GM06990 (cell line): ENCODE measurements around the gene TXLNA.

Source experiments
- DNase-seq: peaks from one replicate; pipeline ENCODE4 v3.0.0-alpha.2; 2011; ENCODE audit not compliant: insufficient read length; ENCODE audit errors: extremely low read depth
- H3K27me3 ChIP-seq: replicated peaks from 2 replicates; pipeline ENCODE4 v1.6.0; 2011; ENCODE audit warnings: low read length; ENCODE audit not compliant: control insufficient read depth, insufficient read depth
- H3K36me3 ChIP-seq: 2 replicates; pipeline ENCODE4 v1.5.1; 2011; ENCODE audit warnings: low read length; ENCODE audit not compliant: control insufficient read depth, insufficient read depth
- H3K4me3 ChIP-seq: replicated peaks from 2 replicates; pipeline ENCODE4 v1.5.1; 2011; ENCODE audit warnings: low read depth, mild to moderate bottlenecking, control low read depth, low read length
- TF ChIP-seq, protein P1 (sequence below): IDR thresholded peaks from 2 replicates; pipeline ENCODE4 v1.5.1; 2011; ENCODE audit warnings: low read length, control low read depth, mild to moderate bottlenecking, inconsistent platforms; ENCODE audit not compliant: insufficient read depth, poor library complexity, severe bottlenecking

The TXLNA gene

DNA sequence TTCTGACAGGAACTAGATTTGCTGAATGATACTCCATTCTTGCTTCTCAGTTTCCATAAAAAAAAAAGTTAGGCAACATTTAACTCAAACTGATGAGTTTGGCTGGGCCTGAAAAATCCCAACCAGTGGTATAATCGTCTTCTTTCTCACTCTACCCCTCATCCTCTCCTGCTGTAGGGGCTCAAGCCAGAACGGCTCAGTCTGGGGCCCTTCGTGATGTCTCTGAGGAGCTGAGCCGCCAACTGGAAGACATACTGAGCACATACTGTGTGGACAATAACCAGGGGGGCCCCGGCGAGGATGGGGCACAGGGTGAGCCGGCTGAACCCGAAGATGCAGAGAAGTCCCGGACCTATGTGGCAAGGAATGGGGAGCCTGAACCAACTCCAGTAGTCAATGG is 1.6 kb downstream of the TXLNA start:
- Histone ChIP-seq H3K4me3 (peak overlapping the region; percentile 87), H3K36me3 (peaks cover 7% of the 10 kb centered on the region), H3K27me3 (no peaks in the 10 kb centered on the region)
- DNase-seq = no peak
- TF ChIP-seq, protein P1, sequence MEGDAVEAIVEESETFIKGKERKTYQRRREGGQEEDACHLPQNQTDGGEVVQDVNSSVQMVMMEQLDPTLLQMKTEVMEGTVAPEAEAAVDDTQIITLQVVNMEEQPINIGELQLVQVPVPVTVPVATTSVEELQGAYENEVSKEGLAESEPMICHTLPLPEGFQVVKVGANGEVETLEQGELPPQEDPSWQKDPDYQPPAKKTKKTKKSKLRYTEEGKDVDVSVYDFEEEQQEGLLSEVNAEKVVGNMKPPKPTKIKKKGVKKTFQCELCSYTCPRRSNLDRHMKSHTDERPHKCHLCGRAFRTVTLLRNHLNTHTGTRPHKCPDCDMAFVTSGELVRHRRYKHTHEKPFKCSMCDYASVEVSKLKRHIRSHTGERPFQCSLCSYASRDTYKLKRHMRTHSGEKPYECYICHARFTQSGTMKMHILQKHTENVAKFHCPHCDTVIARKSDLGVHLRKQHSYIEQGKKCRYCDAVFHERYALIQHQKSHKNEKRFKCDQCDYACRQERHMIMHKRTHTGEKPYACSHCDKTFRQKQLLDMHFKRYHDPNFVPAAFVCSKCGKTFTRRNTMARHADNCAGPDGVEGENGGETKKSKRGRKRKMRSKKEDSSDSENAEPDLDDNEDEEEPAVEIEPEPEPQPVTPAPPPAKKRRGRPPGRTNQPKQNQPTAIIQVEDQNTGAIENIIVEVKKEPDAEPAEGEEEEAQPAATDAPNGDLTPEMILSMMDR = no peak

DNA sequence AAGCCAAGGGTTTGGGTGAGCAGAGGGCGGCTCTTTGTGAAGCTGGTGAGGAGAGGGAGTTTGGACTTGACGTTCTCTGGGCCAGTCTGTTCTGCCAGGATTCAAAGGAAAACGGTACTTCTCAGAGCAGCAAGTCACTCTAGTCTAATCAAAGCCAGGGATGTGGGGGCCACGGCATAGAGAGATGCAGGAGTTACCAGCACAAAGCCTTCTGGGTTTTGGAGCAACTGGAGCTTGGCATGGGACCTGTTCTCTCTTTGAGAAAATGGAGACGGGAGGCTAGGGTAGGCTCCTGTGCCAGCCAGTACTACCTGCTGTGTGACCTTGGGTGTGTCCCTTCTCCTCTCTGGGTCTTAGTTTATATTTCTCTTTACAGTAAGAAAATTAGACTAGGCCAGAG is 2.1 kb downstream of the TXLNA start:
- Histone ChIP-seq H3K27me3 (no peaks in the 10 kb centered on the region), H3K36me3 (peaks cover 8% of the 10 kb centered on the region), H3K4me3 (peak overlapping the region; percentile 87)
- no peak for DNase-seq
- TF ChIP-seq, protein P1 = no peak

DNA sequence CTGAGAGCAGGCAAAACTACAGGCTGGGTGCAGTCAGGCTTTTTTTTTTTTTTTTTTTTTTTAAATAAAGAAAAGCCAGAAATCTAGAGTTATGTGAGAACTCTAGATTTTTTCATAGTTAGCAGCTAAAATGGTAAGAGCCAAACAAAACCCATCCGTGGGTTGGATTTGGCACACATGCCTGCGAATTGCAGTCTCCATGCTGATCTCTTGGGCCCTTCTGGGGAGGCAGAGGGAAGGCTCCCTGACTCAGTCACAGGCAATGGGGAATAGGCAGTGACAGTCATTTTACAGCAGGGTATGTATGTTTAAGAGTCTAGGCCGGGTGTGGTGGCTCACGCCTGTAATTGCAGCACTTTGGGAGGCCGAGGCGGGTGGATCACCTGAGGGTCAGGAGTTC is 2.6 kb downstream of the TXLNA start:
- peaks cover 9% of the 10 kb centered on the region for H3K36me3 ChIP-seq
- no peaks in the 10 kb centered on the region for H3K27me3 ChIP-seq
- TF ChIP-seq, protein P1 = no peak
- no peak for DNase-seq
- H3K4me3 ChIP-seq = peak overlapping the region; percentile 87

DNA sequence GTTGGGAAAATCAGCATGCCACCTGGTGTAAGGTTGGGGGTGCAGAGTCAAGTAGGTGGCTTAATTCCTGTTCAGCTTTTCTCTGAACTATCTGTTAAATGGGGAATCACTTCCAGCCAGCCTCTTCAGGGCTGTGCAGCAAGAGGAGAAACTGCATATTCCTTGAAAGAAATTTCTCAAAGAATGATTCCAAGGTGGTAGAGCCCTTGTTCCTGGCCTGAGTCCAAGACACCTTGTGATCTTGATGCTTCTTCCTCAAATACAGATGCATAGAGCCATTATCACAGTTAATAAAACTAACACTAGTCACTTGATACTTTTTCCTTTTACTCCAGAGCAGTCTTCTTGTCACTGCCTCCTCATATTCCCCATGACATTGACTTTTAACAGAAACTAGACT is 5.2 kb downstream of the TXLNA start:
- peaks cover 26% of the 10 kb centered on the region for H3K36me3 ChIP-seq
- TF ChIP-seq, protein P1 = no peak
- H3K4me3 ChIP-seq = no peak overlapping the region
- H3K27me3 ChIP-seq = no peaks in the 10 kb centered on the region
- no peak for DNase-seq

DNA sequence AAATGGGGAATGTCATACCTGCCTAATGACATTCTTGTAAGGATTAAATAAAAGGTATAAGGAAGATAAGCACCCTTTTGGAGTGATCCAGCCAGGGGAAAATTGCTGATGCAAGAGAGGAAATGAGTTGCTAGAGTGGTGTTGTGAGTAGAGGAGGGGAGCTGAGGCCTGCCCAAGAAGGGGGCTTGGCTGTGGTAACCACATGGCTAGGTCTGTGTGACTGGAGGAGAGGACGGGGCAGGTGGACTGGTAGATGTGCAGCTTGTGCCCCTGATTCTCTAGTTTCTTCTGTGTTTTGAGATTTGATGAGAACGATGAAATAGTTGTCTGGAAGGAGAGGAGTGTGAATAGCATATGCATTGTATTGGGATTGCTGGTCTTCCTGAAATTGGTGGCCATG is 6.6 kb downstream of the TXLNA start:
- Histone ChIP-seq H3K27me3 (no peaks in the 10 kb centered on the region), H3K36me3 (peaks cover 38% of the 10 kb centered on the region), H3K4me3 (no peak overlapping the region)
- TF ChIP-seq, protein P1 = no peak
- no peak for DNase-seq

DNA sequence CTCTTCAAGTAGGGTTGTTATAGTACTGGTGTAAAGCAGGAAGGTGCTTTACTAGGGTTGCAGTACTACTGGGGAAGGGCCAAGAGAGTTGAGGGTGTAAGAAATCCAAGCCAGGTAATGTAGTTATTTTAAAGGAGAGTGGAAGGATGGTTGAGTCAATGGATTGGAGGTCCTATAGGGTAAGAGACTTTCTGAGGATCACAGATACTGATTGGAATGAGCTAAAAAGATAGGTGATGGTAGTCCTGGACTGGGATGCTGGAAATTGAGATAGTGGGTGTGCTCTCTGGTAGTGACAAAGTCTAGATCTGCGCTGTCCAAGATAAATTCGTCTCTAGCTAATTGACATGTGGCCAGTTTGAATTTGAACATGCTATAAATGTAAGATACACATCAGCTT is 7.0 kb downstream of the TXLNA start:
- DNase-seq = no peak

More for the DNA sequence above, 7.0 kb downstream of the TXLNA start:
- Histone ChIP-seq H3K36me3 (peaks cover 43% of the 10 kb centered on the region), H3K4me3 (no peak overlapping the region), H3K27me3 (no peaks in the 10 kb centered on the region)
- TF ChIP-seq, protein P1 = no peak
